Measurements from ENCODE around the gene UACA. TPM values are rescaled to one million over a fixed set of nuclear protein-coding genes. Genes with fewer than 3 reads are reported as not detected.

UACA gene
- total RNA-seq, 1 experiment from 2014 or later, result 141 TPM

- H3K27me3 Mint-ChIP-seq (ENCODE audit: insufficient read depth, unreplicated experiment), result no peaks in the 10 kb centered on the region
- H3K4me1 ChIP-seq, result peaks cover 19% of the 10 kb centered on the region
- no peaks in the 10 kb centered on the region for H3K4me1 Mint-ChIP-seq (ENCODE audit: low read depth, unreplicated experiment)
- ChIA-PET POLR2A (no interaction called here), CTCF (no interaction called here)
- BruUV-seq (replicated peaks), result no TSS peak
- peaks cover 5% of the 10 kb centered on the region; the same call in 1 of the 2 replicates for H3K36me3 ChIP-seq (ENCODE audit: control insufficient read depth, insufficient read depth, low read length)
- H3K4me3 Mint-ChIP-seq (ENCODE audit: unreplicated experiment), result no peak overlapping the region
- peaks cover 31% of the 10 kb centered on the region for H3K36me3 Mint-ChIP-seq (ENCODE audit: insufficient read depth, unreplicated experiment)
- H3K4me3 ChIP-seq (ENCODE audit: low read depth, low read length), result no peak overlapping the region
- DNase-seq, result no peak
- H3K9me3 ChIP-seq, result no peaks in the 10 kb centered on the region
- no peak overlapping the region for H3K27ac Mint-ChIP-seq (ENCODE audit: unreplicated experiment)
- intact Hi-C loops (cut with micrococcal nuclease; ENCODE audit: unreplicated experiment), result no loop called here
- no peak for TF ChIP-seq CTCF (IDR thresholded peaks at IDR 0.05; ENCODE audit: insufficient read depth in 1 of 2, low read depth in 1 of 2, low read length in 1 of 2, severe bottlenecking in 1 of 2, unreplicated experiment in 1 of 2)
- H3K9me3 Mint-ChIP-seq (ENCODE audit: unreplicated experiment), result no peaks in the 10 kb centered on the region
- H3K27me3 ChIP-seq (replicated peaks; ENCODE audit: control insufficient read depth, insufficient read depth, low read length), result no peaks in the 10 kb centered on the region; the same call in 1 of the 2 replicates
These were observed 93.2 kb downstream of the UACA start for GRCh38 chr15:70669966-70670658.

DNA sequence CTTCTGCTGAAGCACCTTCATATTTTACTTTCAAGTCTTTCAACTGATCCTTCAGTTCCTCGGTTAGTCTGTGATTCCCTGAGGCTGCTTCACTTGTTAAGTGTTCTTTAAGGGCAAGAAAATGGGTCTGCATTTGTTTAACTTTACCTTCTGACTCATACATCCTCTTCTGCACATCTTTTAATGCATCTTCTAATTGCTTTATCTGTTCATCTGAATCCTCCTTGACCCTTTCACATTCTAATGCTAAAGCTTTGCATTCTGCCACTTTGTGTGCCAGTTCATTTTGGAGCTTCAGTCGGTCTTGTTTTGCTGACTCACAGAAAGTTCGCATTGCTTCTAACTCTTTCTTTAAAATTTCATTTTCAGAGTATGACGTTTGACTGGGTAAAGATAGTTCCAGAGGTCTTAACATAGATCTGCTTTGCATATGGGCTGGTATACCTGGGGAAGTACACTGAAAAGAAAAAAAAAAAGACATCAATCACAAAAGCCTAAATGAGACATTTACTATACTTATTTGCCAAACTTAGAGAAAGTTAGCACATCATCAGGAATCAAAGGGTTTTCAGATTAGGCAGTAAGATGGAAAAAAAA lies 94.3 kb downstream of the UACA start:
- H3K27me3 ChIP-seq (replicated peaks; ENCODE audit: control insufficient read depth, insufficient read depth, low read length), result no peaks in the 10 kb centered on the region; the same call in 1 of the 2 replicates
- H3K4me1 Mint-ChIP-seq (ENCODE audit: low read depth, unreplicated experiment), result no peaks in the 10 kb centered on the region
- no peak overlapping the region for H3K4me3 ChIP-seq (ENCODE audit: low read depth, low read length)
- no TSS peak for BruUV-seq (replicated peaks)
- no peak overlapping the region for H3K4me3 Mint-ChIP-seq (ENCODE audit: unreplicated experiment)
- ChIA-PET POLR2A (no interaction called here), CTCF (no interaction called here)
- peaks cover 19% of the 10 kb centered on the region for H3K4me1 ChIP-seq
- no peaks in the 10 kb centered on the region for H3K9me3 Mint-ChIP-seq (ENCODE audit: unreplicated experiment)
- H3K27me3 Mint-ChIP-seq (ENCODE audit: insufficient read depth, unreplicated experiment), result no peaks in the 10 kb centered on the region
- no peak for DNase-seq
- no peak overlapping the region for H3K27ac Mint-ChIP-seq (ENCODE audit: unreplicated experiment)
- intact Hi-C loops (cut with micrococcal nuclease; ENCODE audit: unreplicated experiment), result no loop called here
- TF ChIP-seq CTCF (IDR thresholded peaks at IDR 0.05; ENCODE audit: insufficient read depth in 1 of 2, low read depth in 1 of 2, low read length in 1 of 2, severe bottlenecking in 1 of 2, unreplicated experiment in 1 of 2), result no peak
- peaks cover 31% of the 10 kb centered on the region for H3K36me3 Mint-ChIP-seq (ENCODE audit: insufficient read depth, unreplicated experiment)
- peaks cover 5% of the 10 kb centered on the region; the same call in 1 of the 2 replicates for H3K36me3 ChIP-seq (ENCODE audit: control insufficient read depth, insufficient read depth, low read length)
- H3K9me3 ChIP-seq, result no peaks in the 10 kb centered on the region

DNA sequence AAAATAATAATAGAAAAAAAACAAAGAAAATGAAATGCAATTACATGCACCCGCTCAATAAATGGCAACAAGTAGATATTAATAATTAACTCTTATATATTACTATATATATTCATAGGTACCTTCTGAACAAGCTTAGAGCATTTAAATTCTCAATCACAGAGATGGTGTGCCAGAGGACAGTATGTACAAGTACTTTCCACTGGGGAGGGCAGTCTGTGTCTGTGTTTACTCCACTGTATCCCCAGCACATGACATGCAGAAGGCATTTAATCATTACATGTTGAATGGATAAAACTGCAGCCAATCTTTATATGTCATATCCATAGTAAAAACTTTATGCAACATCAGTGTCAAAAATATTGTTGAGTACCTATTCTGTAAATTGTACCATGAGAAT lies 97.8 kb downstream of the UACA start:
- Histone ChIP-seq H3K9me3 (no peaks in the 10 kb centered on the region), H3K4me1 (peaks cover 19% of the 10 kb centered on the region), H3K27me3 (replicated peaks; ENCODE audit: control insufficient read depth, insufficient read depth, low read length) (no peaks in the 10 kb centered on the region; the same call in 1 of the 2 replicates), H3K36me3 (ENCODE audit: control insufficient read depth, insufficient read depth, low read length) (peaks cover 5% of the 10 kb centered on the region; the same call in 1 of the 2 replicates), H3K4me3 (ENCODE audit: low read depth, low read length) (no peak overlapping the region)
- POLR2A ChIA-PET, result no interaction called here
- no peak overlapping the region for H3K4me3 Mint-ChIP-seq (ENCODE audit: unreplicated experiment)
- BruUV-seq (replicated peaks), result no TSS peak
- no peak for TF ChIP-seq CTCF (IDR thresholded peaks at IDR 0.05; ENCODE audit: insufficient read depth in 1 of 2, low read depth in 1 of 2, low read length in 1 of 2, severe bottlenecking in 1 of 2, unreplicated experiment in 1 of 2)
- H3K4me1 Mint-ChIP-seq (ENCODE audit: low read depth, unreplicated experiment), result no peaks in the 10 kb centered on the region
- intact Hi-C loops (cut with micrococcal nuclease; ENCODE audit: unreplicated experiment), result no loop called here
- CTCF ChIA-PET, result interaction anchor here (1.1 kb wide), 1 partner anchor 57 kb away, joined by 3 read pairs; no protein-coding TSS in a partner anchor
- no peaks in the 10 kb centered on the region for H3K9me3 Mint-ChIP-seq (ENCODE audit: unreplicated experiment)
- no peaks in the 10 kb centered on the region for H3K27me3 Mint-ChIP-seq (ENCODE audit: insufficient read depth, unreplicated experiment)
- no peak for DNase-seq
- H3K27ac Mint-ChIP-seq (ENCODE audit: unreplicated experiment), result no peak overlapping the region
- H3K36me3 Mint-ChIP-seq (ENCODE audit: insufficient read depth, unreplicated experiment), result peaks cover 16% of the 10 kb centered on the region

Data from Caco-2 (cell line).